Measurements from ENCODE around the gene ATP23.

Gene ATP23, protein sequence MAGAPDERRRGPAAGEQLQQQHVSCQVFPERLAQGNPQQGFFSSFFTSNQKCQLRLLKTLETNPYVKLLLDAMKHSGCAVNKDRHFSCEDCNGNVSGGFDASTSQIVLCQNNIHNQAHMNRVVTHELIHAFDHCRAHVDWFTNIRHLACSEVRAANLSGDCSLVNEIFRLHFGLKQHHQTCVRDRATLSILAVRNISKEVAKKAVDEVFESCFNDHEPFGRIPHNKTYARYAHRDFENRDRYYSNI

DNA sequence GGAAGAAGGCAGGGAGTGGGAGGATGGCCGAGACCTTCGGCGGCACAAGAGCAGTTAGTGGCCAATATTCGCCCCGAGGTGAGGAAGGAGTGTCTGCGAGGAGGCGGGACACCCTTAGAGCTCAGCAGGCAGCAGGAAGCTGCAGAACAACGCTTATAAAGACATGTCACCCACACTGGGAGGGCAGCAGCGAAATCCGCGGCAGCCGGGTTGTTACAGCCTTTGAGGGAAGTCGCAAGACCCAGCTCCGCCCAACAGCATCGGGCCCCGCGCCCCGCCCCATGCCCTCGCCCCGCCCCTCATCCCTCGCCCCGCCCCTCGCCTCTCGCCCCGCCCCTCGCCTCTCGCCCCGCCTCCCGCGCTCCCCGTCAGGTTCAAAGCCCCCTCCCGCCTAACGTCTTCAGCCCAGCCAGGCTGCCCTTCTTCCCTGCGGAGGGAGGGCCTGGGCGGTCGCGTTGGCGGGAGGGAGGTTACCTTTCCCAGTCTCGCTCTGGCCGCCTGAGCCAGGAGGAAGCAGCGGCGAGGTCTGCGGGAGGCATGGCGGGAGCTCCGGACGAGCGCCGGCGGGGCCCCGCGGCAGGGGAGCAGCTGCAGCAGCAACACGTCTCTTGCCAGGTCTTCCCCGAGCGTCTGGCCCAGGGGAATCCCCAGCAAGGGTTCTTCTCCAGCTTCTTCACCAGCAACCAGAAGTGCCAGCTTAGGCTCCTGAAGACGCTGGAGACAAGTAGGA, at the start of gene ATP23:
Gene ATP23 (plus strand): TSS at position 403 of the 730 bp plus-strand sequence. CDS start 135 bp downstream, at position 538.
- DNase-seq, result peak; percentile 84

DNA sequence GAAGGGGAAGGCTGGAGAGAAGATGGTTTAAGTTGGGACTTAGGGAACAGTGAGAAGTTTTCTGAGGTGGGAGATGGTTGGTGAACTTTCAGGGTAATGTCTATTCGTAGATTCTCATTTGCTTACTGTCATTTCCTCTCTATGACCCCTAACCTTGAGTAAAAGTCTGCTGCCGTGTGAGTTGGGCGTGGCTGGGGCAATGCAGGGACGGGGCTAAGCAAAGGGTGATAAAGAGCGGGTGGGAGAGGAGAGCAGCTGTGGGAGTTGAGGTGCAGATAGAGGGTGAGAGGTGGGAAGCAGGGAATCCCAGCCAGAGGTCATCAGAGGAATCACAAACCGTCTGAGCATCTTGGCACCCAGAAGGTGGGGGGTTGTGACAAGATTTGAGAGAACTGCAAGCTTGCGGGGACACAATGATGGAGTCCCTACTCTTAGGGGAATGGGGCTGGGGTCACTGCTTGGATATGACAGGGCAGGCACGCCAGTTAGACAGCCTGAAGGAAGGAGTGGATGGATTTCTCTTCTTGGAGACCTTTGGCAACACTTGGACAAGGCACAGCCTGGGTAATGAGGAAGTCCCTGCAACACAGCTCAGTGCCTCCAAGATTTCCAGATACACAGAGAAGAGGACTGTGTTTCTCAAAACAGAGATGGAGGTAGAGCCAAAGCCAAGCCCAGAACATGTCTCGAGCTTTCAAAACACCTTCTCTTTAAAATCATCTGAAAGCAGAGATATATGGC, 49.0 kb upstream of the ATP23 start:
- DNase-seq, result no peak

DNA sequence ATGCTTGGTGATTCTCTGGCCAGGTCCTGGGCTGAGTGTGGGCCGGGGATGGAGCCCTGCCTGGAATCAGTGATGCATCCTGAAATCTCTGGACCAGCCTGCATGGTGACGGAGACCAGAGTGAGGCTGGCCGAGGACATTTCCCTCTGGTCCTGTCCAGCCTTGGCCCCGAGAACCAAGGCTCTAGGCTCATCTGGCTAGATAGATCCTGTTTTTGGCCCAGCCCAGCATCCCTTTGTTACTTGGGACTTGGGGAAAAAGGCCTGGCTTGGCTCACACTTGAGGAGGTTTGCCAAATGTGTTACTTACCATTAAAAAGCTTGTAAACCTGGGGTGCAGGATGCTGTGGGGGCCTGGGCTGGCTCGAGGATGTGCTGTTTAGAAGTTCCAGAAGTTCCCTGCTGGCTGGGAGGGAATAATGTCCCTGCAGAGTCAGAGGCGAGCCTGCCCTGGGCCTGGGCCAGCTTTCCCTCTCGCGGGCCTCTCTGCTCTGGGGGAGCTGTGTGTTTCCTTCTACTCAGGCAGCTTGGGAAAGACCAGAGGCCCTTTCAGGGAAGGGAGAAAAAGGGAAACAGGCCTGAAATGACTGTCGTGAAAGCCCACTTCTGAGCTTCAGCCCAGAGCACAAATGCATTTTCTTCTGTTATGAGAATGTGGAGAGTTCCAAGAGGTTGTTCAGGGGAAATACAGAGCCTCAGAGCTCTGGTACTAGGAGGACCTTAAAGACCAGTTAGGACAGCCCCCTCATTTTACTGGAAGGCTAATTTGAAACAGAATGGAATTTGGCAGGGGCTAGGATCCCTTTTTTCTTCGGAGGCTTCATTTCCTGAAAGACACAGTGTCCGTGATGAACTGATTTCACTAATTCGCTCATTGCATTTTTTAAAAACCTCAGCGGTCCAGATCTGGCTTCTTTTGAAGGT, 47.7 kb upstream of the ATP23 start:
- no peak for DNase-seq

DNA sequence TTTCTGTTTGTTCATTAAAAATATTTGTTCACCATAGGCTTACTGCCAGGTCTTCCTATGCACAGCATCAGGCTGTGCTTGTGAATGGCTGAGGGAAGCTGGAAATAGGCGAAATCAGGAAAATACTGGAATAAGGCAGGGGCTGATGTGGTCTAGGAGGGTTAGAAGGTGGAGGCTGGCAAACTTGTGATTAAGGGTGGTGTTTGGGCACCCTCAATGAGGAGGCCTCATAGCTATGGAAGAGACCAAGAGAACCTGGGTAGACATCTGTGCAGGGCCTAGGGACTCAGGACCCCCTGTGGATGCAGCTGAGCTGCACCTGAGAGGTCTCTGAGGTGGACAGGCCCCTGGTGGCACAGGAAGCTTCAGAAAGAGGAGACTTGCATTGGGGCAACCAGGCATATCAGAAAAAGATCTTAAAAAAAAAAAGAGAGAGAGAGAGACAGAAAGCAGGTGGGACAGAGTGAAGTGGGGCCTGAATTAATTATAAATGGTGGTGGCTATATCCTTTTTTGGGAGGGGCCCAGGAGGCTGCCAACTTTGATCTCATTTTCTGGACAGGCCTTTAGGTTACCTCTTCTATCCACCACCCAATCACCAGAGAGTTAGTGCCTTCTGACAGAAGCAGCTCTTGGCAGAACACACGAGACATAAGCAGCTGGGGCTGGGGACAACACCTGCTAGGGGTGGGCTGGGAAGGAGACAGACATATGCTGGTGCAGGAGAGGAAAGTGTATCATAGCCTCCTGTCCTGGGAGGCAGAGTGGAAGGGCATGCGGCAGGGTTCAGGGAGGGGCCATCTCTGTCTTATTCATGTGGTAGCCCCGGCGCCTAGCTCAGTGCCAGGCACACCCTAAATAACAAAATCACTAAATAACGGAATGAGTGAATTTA, 46.7 kb upstream of the ATP23 start:
- no peak for DNase-seq

DNA sequence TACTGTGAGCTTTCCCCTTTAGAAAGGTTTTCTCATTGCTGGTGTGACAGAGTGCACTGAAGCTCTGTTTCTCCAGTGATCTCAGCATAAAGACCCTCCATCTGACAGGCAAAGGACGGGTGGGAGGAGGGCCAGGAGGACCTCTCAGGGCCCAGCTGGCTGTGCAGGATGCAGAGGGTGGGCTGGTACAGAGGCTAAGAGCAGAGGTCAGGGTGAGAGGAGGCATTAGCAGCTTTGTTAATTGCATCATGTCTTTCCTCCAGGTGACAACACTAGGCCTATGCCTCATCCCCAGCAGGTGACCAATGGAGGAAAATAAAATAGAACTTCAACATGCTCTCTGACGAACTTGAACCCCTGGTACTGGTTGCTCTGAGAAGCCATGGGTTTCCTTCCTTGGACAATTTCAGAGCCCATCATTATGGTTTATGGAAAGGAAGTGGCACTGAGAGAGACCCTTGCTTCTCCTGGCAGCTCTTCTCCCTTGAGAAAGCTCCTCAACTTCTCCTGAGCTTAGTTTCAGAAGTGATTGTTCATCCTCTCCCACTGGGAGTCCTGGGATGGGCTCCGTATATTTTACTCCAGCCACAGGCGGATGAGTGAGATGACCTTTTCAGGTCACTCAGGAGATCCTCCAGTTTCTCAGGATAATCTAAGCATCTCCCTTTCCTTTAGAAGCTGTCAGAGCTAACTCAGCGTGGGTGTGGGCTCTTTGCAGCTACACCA, 45.8 kb upstream of the ATP23 start:
- no peak for DNase-seq

DNA sequence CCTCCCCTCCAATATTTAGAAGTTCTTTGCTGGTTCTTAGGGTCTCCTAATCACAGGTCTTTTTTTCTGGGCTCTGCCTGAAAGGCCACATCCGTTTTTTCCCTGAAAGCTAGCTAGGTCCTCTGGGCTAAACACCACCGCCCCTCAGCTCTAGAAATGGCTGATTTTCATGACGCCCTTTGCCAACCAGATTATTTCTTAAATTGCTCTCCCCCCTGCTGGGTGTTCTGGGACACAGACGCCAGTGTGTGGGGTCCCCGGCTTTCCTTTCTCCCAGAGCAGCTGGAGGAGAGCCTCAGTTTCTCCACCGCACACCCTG, 45.3 kb upstream of the ATP23 start:
- DNase-seq, result no peak

DNA sequence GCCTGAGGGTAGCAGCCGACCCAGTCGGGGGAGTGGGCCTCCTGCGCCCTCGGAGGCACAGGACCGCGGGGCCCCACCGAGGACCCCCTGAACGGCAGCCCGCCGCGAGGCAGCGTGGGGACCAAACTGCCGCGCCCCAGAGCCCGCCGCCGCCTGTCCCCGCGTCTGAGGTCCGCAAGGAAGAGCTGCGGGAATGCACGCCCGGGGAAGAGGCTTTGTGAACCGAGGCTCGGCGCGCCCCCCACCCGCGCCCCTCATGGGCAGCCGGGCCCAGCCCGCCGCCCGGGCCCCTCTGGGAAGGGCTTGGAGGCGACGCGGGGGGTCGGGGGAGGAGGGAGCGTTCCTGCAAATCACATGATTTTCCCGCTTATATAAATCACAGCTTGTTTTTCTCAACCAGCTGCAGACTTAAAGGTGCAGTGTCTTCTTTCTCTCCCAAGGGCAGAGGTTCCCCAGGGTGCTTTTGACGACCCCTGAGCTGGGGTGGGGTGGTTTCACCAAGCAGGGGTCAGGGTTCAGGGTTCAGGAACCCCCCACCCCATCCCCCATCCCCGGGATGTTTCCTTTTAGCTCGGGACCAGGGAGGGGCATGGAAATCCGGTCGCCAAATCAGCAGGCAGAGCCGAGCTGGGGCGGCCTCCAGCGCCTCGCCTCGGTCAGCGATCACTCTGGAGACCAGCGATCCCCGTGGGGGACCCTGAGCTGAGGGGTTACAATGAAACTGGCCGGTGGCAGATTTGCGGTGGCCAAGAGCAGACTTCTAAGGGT, 44.7 kb upstream of the ATP23 start:
- no peak for DNase-seq

DNA sequence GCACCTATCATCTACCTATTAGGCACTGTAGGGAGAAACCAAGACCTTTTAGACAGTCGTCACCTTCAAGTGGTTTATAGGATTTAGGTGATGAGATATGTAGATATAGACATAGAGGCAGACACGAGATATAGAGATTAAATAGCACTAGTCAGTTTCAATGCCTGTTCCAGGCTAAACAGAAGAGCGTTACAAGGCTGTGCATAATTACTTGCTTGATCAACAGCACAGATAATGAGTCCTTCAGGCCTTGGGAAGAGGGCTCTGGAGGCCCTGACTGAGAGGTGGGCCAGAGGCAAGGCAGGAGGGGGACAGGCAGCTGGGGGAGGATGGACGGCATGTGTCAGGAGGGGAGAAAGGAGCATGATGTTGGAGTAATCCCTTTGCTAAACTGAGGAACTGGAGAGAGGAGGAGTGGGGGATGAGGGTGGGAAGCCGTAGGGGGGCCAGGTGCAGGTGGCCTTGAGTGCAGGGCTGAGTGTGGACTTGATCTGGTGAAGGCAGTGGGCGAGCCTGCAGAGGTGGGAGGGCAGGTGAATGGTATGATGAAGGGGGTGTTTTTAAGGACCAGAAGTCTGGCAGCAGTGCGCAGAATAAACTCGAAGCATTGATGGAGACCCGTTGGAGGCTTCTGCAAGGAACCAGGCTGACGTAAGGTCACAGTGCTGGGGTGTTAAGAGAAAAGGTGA, 43.9 kb upstream of the ATP23 start:
- DNase-seq, result no peak

DNA sequence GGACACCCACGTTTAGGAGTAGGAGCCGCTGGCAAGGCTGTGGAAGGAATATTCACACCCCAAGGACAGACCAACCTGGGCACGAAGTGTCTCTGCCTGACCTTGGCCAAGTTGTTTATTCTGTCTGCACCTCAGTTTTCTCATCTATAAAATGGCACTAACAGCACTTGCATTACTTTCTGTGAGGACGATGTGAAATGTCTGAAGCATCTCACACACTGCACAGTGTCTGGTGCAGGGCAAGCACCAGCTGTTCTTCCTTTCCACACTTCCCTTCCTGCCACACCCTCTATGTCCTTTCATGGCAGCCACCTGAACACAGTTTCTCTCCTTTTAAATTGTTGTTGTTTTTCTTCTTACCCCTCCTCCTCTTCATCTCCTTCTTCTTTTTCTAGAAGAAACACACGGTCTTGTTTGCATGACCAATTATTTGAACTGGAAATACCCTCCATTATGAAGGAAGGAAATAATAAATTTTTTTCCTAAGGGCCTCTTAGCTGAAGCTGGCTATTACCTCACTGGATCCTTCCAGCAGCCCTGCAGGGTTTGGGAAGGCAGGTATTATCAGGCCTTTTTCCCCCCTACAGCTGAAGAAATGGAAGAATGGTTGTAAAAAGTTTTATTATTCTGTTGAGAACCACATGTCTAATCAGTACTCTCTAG, 42.9 kb upstream of the ATP23 start:
- DNase-seq, result no peak

DNA sequence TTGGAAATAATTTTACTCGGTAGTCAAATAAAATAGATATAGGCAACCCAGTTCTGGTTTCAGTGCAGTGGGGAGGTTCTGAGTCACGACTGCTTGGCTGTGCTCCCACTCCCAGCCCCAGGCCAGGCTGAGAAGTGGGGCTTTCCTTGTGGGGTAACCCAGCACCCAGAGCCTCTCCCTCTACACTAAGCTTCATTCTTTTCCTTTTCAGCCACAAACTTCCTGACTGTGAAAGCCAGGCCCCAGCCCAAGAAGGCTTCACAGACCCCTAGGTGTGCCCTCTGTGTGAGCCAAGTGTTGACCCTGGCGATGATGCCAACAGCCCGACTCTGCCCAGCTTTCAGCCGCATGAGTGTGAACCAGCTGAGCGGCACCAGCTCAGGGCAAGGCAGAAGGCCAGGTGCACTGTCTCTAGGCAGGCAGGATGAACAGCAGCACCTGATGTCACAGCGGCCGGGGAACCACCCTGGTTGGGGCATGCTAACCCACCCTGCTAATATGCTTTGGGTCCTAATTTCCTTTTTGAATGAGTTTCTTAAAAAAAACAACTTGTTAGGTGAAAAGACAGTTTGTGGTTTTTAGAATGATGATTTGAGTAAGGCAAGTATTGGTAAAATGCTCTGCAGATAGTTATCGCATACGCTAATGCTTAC, 42.2 kb upstream of the ATP23 start:
- peak; percentile 69 for DNase-seq

DNA sequence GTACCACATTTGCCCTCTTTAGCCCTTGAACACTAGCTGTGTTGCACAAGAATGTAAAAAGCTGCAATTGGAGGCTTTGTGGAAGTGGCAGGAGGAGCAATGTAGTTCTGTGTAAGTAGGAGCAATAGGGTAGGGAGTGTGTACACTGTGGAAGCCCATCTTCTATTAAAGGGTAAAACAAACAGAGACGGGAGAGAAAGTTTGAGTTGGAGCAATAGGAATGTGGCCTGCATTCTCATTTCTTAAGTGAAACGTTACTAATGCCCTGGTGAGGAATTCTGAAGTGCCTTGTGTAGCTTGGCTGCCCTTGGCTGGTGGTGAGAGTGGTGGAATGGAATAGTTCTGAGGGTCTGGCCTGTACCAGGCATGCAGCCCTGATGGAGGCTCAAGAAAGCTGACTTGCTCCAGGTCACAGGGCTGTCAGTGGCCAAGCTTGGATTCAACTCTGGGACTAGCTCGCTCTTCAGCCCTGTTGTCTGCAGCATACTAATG, 38.8 kb upstream of the ATP23 start:
- DNase-seq, result no peak

DNA sequence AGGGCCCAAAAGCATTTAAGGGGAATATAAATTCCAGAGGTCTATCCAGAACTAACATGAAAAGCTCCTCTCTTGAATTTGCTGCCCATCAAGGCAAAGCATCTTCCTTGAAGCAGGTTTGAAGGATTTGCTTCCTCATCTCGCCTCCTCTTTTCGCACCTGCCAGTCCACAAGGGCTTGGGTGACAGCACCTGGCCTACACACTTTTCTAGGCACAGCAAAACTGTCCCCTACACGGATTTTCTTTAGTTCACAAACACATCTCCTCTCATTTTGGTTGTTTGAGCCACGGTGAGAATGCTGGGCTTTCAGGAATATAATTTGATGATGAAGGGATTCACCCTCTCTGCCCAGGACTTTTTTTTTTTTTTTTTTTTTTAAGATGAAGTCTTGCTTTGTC, 36.9 kb upstream of the ATP23 start:
- DNase-seq, result no peak

DNA sequence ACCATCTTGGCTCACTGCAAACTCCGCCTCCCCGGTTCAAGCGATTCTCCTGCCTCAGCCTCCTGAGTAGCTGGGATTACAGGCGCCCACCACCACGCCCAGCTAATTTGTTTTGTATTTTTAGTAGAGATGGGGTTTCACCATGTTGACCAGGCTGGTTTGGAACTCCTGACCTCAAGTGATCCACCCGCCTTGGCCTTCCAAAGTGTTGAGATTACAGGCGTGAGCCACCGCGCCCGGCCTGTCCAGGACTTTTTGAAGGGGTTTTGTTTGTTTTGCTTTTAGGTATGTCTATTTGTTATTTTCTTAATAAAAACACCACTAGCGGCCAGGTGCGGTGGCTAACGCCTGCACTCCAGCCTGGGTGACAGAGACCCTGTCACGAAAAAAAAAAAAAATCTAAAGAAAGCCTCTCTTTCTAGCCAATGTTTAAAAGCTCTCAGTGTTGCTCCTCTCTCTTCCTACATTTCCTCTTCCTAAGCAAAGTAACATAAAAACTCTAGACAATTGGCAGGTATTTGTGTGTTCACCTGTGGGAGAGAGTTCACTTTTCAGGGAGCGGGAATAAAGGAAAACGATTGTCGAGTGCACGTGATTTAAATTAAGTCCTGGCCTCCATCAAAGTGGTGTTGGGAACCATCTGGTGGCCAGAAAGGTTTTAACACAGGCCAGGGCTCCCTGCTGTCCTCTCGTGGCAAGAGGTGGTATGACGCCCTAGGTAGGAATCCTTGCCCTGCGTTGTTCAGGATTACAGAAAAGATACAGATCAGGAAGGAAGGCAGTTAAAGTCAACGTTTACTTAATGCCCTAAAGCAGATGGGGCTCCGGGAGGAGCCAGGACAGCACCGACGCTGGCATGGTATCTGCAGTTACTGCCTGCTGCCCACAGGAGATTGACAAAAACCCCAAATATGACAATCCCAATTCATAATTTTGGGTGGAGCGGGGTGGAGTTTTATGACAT, 36.2 kb upstream of the ATP23 start:
- DNase-seq, result peak; percentile 74

DNA sequence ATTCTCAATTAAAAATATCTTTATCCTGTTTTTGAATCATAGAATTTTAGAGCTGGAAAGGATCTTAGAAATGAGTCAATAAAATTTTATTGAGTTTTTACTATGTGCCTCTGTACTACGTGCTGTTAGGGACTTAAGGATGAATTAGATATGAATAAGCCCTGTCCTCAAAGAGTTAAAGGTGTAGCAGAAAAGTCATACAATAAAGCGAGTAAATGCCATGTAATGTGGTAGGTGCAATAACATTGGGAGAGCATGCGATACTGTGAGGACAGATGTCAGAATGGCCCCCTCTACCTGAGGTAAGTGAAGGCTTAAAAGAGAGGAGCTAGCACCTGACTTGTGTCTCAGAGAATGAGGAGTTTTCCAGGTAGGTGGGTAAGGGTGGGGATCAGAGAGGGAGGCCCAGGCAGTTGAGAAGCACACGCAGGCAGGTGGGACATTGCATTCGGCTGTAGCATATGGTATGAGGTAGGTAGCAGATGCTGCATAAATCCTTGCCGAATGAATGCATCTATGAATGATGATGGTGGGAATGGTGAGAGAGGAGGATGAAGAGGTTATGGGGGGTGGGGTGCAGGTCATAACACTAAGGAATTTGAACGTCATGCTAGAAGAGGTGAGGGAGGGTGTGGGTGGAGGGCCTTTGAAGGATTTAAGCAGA, 35.4 kb upstream of the ATP23 start:
- DNase-seq, result no peak

DNA sequence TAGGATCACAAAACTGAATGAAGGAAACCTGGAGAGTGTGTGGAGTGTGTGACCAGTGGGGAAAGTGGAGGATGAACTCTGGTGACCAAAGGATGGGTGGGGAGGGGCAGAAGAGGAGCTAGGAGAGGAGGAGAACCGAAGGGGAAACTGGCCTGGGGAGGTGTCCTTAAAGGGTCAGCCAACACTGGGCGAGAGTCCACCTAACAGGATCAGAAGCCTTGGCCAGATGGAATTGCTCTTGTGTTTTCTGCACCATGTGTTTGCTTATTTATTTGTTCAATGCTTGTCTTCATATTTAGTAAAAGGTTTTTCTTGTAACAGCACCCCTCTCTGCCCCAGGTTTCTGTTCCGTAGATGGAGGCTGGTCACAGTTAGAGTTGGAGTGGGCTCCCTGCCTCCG, 34.5 kb upstream of the ATP23 start:
- DNase-seq, result no peak

DNA sequence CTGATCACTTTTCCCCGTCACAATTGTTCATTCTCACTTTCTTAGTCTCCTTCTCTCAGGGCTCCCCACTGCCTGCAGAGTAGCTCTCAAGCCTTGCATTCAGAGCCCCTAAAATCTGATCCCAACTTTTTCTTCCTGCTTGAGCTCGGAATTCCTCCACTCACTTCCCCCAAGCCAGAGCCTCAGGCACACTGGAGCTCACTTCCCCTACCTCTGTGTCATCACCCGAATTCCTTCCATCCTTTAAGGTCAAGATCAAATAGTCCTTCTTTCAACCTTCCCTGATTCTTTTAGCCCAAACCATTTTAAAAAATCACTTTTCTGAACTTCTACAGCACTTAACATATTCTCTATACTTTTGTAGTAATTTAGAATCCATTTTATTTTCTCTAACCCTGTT, 34.1 kb upstream of the ATP23 start:
- no peak for DNase-seq

DNA sequence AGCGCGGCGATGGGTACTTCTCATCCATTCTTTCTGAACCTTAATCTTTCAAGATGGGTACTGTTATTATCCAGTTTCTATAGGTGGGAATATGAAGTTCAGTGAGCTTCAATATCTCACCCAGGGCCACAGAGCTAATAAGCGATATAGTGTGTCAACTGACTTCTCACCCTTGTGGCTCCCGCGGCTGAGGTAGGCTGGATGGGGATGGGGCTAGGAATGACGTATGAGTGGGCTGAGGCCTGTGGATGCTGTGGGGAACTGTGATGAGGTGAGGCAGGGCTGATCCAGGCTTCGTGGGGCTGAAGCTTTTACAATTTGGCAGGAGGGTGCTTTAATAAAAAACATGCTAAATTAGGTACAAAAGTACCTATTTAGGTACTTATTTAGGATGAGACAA, 32.9 kb upstream of the ATP23 start:
- DNase-seq, result no peak
